Measurements from ENCODE around the gene FRMD4A. TPM values are rescaled to one million over a fixed set of nuclear protein-coding genes. Genes with fewer than 3 reads are reported as not detected.
"Not testable (repeated sequence)": the region's sequence is repeated elsewhere in the genome, so short reads cannot be mapped to it uniquely, and the experiment has no call there.

The FRMD4A gene
- total and polyA plus RNA-seq, 12 donors, result 9.1 to 29.6 (median 14.6) TPM

DNA sequence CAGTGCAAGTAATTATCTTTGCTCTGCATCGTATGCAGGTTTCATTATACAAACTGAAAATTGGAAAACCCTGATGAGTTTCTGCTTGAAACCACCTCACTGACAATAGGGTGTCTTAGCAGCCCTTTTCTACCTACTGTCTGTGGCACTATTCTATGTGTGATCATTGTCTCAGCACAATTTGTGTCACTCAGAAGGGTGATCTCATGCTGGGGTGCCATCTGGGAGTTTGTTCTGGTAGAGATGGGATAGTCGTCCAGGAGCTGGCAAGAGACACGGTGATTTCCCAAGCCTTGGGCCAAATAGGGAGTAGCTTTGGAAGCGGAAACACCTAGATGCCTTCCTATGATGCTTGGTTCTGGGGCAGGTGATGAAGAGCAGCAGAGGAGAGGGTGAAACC lies 186.3 kb downstream of the FRMD4A start:
- no peak for DNase-seq
- Histone ChIP-seq H3K27ac (no peak overlapping the region), H3K4me1 (replicated peaks in 1 of 2) (no peaks in the 10 kb centered on the region), H3K36me3 (replicated peaks in 1 of 2) (no peaks in the 10 kb centered on the region), H3K9me3 (replicated peaks in 1 of 3) (no peaks in the 10 kb centered on the region), H3K4me3 (no peak overlapping the region), H3K27me3 (no peaks in the 10 kb centered on the region)
- WGBS, 4 donors, result 66 to 81% (median 72%) methylated on average over 4 of the region's 4 CpGs
- no peak for TF ChIP-seq POLR2A (IDR thresholded peaks at IDR 0.05)
- TF ChIP-seq, protein P1, sequence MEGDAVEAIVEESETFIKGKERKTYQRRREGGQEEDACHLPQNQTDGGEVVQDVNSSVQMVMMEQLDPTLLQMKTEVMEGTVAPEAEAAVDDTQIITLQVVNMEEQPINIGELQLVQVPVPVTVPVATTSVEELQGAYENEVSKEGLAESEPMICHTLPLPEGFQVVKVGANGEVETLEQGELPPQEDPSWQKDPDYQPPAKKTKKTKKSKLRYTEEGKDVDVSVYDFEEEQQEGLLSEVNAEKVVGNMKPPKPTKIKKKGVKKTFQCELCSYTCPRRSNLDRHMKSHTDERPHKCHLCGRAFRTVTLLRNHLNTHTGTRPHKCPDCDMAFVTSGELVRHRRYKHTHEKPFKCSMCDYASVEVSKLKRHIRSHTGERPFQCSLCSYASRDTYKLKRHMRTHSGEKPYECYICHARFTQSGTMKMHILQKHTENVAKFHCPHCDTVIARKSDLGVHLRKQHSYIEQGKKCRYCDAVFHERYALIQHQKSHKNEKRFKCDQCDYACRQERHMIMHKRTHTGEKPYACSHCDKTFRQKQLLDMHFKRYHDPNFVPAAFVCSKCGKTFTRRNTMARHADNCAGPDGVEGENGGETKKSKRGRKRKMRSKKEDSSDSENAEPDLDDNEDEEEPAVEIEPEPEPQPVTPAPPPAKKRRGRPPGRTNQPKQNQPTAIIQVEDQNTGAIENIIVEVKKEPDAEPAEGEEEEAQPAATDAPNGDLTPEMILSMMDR (IDR thresholded peaks at IDR 0.05), result no peak
- intact Hi-C loops (cut with DNase I), result no loop called here

DNA sequence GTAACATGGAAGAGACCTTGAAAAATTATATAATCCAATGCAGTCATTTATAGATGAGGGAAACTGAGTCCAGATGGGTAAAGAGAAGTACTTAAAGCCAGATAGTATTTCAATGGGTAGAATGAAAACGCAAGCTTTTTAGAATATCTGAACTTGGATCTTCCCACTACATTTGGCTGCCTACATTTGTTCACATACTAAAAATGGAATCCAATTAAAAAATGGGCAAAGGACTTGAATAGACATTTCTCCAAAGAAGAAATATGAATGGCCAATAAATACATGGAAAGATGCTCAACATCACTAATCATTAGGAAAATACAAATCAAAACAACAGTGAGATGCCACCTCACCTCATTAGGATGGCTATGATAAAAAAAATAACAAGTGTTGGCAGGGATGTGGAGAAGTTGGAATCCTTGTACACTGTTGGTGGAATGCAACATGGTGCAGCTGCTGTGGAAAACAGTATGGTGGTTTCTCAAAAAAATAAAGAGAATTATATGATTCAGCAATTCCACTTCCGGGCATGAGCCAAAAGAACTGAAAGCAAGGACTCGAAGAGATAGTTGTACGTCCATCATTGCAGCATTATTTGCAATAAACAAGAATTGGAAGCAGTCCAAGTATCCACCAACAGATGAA lies 188.0 kb downstream of the FRMD4A start:
- intact Hi-C loops (cut with DNase I), result no loop called here
- Histone ChIP-seq H3K4me1 (replicated peaks in 1 of 2) (no peaks in the 10 kb centered on the region), H3K9me3 (replicated peaks in 1 of 3) (no peaks in the 10 kb centered on the region), H3K36me3 (replicated peaks in 1 of 2) (no peaks in the 10 kb centered on the region), H3K27ac (no peak overlapping the region), H3K4me3 (no peak overlapping the region), H3K27me3 (no peaks in the 10 kb centered on the region)
- WGBS, 4 donors, result 69 to 91% (median 81%) methylated on average over 4 of the region's 4 CpGs
- no peak for DNase-seq
- TF ChIP-seq, protein P1 (IDR thresholded peaks at IDR 0.05), result no peak

DNA sequence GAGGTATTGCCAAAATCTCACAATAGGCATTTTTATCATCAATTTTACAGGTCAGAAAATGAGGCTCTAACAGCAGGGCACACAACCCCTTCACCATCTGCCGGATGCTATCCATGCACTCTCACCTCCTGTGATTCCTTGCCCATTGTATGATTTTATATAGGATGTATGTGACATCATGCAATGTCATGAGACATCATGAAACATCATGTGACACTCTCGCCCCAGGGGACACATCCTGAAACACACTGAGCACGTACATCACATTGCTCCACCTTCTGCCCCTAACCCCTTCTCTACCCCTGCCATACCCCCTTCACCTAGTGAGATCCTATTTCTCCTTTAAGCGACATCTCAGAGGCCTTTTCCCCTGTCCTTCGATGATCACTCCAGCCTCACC lies 189.4 kb downstream of the FRMD4A start:
- 66 to 90% (median 84%) methylated on average over 5 of the region's 5 CpGs for WGBS, 4 donors
- Histone ChIP-seq H3K27ac (no peak overlapping the region), H3K9me3 (replicated peaks in 1 of 3) (no peaks in the 10 kb centered on the region), H3K36me3 (replicated peaks in 1 of 2) (no peaks in the 10 kb centered on the region), H3K27me3 (no peaks in the 10 kb centered on the region), H3K4me1 (replicated peaks in 1 of 2) (no peaks in the 10 kb centered on the region), H3K4me3 (no peak overlapping the region)
- TF ChIP-seq, protein P1 (IDR thresholded peaks at IDR 0.05), result no peak
- TF ChIP-seq POLR2A (IDR thresholded peaks at IDR 0.05), result no peak
- intact Hi-C loops (cut with DNase I), result no loop called here
- no peak for DNase-seq

DNA sequence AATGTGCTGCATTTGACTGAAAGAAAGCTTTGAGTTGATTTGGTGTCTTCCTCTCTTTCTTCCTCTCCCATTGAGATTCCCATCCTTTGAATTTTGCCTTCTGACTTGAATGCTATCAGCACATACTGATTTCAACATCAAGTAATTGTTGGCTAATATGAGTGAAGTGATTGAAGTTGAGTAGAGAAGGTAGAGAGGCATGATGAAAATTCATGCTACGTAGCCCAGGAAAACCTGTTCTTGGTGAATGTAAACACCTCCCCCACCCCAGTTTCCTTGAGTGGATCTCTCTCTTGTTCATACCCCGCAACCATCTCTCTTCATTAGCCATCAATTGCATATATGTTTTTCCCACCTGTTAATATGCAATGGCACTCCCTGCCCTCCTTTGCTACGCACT lies 193.3 kb downstream of the FRMD4A start:
- intact Hi-C loops (cut with DNase I), result no loop called here
- Histone ChIP-seq H3K4me3 (no peak overlapping the region), H3K4me1 (replicated peaks in 1 of 2) (no peaks in the 10 kb centered on the region), H3K27ac (no peak overlapping the region), H3K9me3 (replicated peaks in 1 of 3) (no peaks in the 10 kb centered on the region), H3K36me3 (replicated peaks in 1 of 2) (no peaks in the 10 kb centered on the region), H3K27me3 (no peaks in the 10 kb centered on the region)
- no peak for TF ChIP-seq POLR2A (IDR thresholded peaks at IDR 0.05)
- TF ChIP-seq, protein P1 (IDR thresholded peaks at IDR 0.05), result no peak
- DNase-seq, result no peak
- WGBS, 4 donors, result 73 to 91% (median 90%) methylated on average over 3 of the region's 3 CpGs

DNA sequence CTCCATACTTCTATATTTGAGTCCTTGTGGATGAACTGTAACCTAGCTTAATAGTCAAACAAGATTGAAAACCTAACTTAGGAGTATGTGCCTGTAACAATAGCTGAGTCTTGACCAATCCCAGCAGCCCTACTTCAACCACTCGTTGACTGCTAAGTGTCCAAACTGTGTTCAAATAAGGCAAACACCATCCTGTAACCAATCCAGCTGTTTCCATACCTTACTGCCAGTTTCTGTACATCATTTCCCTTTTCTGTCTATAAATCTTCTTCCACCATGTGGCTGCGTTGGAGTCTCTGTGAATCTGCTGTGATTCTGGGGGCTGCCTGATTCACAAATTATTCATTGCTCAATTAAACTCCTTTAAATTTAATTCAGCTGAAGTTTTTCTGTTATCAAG lies 195.5 kb downstream of the FRMD4A start:
- intact Hi-C loops (cut with DNase I); H3K27ac ChIP-seq; H3K36me3 ChIP-seq (replicated peaks in 1 of 2); H3K4me1 ChIP-seq (replicated peaks in 1 of 2); H3K27me3 ChIP-seq; DNase-seq; H3K9me3 ChIP-seq (replicated peaks in 1 of 3); H3K4me3 ChIP-seq: not testable (repeated sequence)
- WGBS, 4 donors, result 36 to 45% (median 38%) methylated on average over 2 of the region's 2 CpGs
